Left lobe of liver (tissue), 2 donors: ENCODE measurements around the gene NXPH4. TPM values are rescaled to one million over a fixed set of nuclear protein-coding genes. Genes with fewer than 3 reads are reported as not detected.

Experiments used
- ATAC-seq: fragments of 200-7000 bp; cut with Tn5 transposase; one replicate; pipeline ENCODE4 v1.9.1; 2020; ENCODE audit warnings: mild to moderate bottlenecking, moderate library complexity
- DNase-seq: peaks from one replicate; pipeline ENCODE4 v3.0.0-alpha.2; 2020; ENCODE audit warnings: low spot score
- total RNA-seq: library from RNA; stranded (reverse); gene quantifications from one replicate; pipeline ENCODE4 v1.2.1, GENCODE V29; 2021
- donor health status: DM: no; HTN: no; CAD: no; lungs with moderate emphysema.
- donor health status: DM: no; HTN: yes; CAD: no.

NXPH4 gene
- total RNA-seq, 1 donor from 2014 or later, result 0.13 TPM

DNA sequence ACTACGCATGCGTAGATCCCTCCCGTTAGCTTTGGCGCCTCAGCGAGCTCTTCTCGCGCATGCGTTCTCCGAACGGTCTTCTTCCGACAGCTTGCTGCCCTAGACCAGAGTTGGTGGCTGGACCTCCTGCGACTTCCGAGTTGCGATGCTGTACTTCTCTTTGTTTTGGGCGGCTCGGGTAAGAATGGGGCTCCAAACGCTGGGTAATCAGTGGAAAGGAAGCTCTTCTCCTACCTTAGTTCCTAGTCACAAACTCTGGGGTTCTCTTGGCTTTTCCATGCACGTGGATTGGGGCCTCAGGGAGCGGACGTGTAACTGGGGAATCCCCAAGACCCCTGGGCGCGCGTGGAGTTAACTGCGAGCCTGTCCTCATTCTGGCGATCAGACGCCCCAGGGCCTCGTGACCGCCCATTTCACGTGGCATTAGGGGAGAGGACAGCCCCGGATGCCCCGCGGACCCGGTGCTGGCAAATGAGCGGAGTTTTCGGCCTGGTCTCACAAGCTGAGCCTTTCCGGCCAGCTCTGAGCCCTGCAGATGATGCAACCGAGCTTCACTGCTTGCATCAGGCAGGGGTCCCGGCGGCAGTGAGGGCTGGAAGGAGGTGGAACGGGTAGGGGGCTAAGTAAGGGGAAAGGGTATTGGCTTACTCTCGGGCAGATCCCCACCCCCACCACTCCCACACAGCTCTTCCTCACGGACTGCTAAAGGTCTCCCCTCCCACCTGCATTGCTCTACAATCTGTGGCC is 13.2 kb downstream of the NXPH4 start, which contains the start of gene SHMT2:
Gene SHMT2, plus strand, starts transcription at position 78 of the 747 bp plus-strand sequence. Its CDS starts 68 bp downstream, at position 146.
- DNase-seq, result peak; percentile 94
- peak; percentile 60 for ATAC-seq

DNA sequence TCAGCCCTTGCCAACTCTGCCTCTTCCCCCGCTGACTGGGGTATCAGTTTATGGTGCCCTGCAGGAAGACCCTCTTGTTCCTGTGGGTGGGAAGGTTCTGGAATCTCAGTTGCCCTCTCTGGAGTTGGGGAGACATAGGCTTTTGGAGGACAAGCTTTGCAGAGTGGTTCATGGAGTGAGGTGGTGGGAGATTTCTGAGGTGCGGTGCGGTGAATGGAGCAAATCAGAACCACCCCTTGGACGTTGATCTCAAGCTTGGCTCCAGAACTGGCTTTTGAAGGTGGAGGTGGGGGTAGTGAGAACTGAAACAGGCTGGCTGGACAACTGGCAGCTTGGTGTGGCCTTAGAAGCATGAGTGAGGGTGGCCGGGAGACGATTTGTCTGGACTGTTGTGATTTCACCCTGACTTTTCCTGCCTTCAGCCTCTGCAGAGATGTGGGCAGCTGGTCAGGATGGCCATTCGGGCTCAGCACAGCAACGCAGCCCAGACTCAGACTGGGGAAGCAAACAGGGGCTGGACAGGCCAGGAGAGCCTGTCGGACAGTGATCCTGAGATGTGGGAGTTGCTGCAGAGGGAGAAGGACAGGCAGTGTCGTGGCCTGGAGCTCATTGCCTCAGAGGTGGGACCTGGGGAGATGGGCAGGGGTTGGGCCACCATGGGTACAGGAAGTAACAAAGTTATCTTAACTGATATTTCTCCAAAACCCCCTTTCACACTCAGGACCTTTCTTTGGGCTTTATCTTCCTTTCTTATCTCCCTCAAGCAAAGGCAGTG is 14.0 kb downstream of the NXPH4 start:
- ATAC-seq (peak; percentile 57), DNase-seq (peak; percentile 84)

DNA sequence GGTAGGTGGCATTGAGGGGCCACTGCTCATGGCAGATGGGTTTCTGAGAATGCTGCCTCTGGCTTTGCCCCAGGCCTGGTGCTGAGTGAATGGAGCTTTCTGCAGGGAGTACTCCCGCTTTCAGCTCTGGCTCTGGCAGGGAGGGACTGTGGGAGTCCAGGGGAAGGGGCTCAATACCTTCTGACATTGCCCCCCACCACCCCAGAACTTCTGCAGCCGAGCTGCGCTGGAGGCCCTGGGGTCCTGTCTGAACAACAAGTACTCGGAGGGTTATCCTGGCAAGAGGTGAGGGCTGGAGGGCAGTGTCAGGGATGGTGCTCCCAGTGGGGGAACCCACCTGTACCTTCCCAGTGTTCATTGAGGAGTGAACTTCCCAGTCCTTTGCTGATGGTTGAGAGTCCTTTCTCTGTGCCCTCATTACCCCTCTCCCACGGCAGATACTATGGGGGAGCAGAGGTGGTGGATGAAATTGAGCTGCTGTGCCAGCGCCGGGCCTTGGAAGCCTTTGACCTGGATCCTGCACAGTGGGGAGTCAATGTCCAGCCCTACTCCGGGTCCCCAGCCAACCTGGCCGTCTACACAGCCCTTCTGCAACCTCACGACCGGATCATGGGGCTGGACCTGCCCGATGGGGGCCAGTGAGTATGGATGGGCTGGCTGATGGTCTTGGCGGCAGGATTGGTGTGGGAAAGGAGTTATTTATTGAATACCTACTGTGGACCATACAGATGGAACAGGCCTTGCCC is 14.9 kb downstream of the NXPH4 start:
- ATAC-seq (peak; percentile 50), DNase-seq (peak; percentile 86)

- DNase-seq (peak; percentile 57), ATAC-seq (no peak)
These were observed 15.7 kb downstream of the NXPH4 start for GRCh38 chr12:57232156-57232756.

DNA sequence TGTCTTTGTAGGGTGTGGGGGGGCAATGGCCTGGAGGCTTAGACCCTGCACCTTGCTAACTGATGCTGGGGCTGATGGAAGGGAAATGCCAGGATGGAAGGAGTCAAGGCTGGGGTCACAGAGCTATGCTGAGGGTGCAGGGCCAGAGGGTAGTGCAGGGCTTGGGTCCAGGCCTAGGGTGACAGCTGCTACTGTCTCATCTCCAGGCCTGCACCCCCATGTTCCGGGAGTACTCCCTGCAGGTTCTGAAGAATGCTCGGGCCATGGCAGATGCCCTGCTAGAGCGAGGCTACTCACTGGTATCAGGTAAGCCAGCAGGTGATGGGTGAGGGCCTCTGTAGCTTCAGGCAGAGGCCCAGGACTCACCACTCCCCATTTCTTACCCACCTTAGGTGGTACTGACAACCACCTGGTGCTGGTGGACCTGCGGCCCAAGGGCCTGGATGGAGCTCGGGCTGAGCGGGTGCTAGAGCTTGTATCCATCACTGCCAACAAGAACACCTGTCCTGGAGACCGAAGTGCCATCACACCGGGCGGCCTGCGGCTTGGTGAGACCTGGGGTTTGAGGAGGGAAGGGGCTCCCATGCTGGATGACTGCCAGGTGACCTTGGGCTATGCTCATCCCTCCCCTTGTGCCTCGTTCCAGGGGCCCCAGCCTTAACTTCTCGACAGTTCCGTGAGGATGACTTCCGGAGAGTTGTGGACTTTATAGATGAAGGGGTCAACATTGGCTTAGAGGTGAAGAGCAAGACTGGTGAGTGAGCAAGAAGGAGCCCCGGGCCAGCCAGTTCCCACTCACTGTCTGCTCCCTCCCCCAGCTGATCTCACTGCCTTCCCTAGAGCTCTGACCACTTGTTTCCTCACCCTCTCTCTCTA is 17.0 kb downstream of the NXPH4 start:
- peak; percentile 48 for DNase-seq
- ATAC-seq, result no peak

DNA sequence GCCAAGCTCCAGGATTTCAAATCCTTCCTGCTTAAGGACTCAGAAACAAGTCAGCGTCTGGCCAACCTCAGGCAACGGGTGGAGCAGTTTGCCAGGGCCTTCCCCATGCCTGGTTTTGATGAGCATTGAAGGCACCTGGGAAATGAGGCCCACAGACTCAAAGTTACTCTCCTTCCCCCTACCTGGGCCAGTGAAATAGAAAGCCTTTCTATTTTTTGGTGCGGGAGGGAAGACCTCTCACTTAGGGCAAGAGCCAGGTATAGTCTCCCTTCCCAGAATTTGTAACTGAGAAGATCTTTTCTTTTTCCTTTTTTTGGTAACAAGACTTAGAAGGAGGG is 17.6 kb downstream of the NXPH4 start:
- DNase-seq (no peak), ATAC-seq (no peak)

DNA sequence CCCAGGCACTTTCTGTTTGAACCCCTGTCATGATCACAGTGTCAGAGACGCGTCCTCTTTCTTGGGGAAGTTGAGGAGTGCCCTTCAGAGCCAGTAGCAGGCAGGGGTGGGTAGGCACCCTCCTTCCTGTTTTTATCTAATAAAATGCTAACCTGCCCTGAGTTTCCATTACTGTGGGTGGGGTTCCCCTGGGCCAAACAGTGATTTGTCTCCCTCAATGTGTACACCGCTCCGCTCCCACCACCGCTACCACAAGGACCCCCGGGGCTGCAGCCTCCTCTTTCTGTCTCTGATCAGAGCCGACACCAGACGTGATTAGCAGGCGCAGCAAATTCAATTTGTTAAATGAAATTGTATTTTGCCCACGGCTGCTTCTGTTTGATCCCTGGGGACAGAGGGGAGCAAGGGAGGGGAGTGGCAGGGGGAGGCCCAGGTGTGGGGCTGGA is 18.0 kb downstream of the NXPH4 start:
- DNase-seq (no peak), ATAC-seq (no peak)

DNA sequence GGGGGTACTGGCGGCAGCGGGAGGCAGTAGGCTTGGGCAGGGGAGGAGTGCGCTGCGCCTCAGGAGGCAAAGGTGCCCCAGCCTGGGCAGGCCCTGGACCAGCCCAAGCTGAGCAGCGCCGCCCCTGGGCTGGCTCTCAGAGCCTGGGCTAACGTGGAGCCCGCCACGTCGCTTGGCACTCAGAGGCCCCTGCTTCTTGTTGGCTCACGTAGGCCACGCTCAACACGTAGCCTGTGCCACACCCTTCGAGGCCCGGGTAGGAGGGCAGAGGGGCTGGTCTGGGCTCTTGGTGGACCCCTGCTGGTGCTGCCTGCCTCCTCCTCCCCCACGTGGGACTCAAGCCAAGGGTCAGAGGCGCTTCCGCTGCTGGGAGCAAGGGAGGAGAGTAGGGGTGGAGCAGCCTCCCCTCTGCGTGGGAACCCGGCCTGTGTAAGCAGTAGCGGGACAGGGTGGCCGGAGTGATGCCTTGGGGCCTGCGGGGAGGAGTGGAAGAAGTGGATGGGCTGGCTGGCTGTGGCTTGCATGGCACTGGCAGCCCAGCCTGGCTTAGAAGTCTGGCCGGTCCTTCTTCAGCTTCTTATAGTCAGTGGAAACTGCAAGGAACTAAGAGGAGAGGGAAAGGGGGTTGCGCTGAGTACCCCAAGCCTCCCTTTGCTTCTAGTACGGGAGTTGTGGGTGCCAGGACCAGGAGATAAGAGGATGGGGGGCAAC is 18.6 kb downstream of the NXPH4 start:
- DNase-seq (peak; percentile 92), ATAC-seq (peak; percentile 59)

GRCh38 chr12:57235728-57236131 is 19.1 kb downstream of the NXPH4 start:
- ATAC-seq (no peak), DNase-seq (peak; percentile 44)

DNA sequence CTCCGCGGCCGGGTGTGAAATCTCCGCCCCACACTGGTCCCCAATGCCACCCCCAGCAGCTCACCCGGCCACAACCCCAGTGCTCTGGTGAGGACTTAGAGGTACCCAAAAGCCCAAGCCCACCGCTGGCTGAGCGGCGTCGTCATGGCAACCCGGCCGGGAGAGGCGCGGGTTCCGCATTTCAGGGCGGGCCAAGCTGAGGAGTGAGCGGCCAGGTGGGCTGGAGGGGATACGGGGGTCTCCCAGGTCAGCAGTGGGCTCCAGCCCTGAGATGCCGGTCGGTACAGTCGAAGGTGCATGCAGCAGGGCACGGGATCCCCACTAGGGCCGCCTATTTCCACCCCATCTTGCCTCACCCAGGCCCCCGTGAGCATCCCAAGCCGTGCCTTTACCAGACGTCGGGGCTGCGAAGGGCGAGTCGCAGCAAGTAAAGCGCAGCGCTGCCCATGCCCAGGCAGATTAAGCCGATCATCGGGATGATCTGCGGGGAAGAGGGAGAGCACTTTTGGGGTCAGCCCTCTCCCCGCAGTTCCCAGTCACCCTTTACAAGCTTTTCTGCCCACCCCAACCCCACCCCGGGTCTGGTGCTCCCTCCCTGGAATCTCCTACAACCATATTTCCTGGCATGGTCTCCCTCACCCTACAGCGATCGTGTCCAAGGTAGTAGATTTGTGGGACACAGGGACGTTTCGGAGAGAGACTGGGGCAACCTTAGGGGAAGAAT is 19.8 kb downstream of the NXPH4 start:
- DNase-seq (peak; percentile 47), ATAC-seq (no peak)

GRCh38 chr12:57236925-57237595 is 20.5 kb downstream of the NXPH4 start:
- DNase-seq, result no peak
- no peak for ATAC-seq

GRCh38 chr12:57237596-57237931 is 21.0 kb downstream of the NXPH4 start:
- ATAC-seq (no peak), DNase-seq (no peak)

DNA sequence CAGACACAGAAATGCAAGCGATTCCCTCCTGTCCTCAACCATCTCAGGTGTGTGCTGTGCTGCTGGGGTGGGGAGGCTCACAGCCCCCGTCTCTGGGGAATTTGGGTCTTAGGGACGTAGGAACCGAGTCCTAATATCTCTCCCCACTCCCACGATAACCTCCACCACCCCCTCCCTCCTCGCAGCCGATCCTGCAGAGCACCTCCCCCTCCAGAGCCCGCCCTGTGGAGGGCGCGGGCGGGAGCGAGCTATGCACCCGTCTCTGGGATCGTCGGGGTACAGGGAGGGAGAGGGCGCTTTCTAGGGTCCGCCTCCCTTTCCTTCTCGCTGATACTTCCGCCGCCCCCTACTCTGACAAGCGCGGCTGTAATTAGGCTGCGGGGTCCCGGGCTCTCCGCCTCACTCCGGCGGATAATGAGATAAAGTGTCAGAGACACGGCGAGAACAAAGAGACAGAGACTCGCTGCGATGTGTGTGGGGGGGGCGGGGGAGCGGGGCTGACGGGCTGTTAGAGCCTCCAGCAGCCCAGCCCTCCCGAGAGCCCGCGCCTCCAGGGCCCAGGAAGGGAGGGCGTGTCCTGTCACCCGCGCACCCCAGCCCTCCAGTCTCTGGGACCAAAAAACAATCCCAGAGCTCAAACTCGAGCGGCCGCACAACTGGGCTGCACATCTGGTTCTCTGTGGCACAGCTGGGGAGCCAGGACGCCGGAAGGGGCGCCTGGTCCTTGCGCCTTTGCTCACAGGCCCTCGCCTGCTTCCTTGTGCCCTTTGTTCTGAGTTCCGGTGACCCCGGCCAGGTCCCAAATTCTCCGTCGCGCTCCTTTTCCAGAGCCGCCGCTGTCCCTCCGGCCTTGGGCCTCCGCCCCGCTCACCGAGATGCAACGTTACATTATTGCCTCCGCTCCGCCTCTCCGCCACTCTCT is 21.6 kb downstream of the NXPH4 start:
- DNase-seq (no peak), ATAC-seq (no peak)

DNA sequence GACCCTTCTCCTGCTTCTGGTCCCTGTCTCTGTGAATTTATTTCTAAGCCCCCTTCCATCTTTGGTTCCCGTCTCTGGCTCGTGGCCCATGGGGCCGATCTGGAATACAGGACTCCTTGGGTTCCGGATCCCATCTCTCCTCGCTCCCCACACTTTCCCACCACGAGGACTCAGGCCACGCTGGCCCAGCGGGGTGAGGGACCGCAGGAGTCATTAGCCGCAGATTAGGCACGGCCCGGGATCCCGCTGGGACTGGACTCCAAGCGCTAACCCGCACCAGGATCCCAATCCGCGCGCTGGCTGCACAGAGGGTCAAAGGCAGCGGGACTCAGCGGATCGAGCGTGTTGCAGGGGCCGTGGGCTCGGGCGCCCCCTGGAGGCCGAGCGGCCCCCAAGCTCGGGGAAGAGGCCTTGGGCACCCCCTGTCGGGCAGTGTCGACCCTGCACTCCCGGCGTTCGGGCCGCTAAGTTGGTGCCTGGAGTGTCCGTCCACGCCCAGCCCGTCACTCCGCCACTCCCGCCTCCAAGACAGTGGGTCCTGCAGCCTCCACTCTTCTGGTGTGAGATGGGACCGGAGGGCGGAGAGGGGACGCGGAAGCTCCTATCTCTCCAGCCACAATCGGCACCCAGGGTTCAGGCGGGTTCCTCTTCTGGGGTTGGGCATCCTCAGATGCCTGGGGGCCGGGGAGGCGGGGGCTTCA is 22.4 kb downstream of the NXPH4 start:
- ATAC-seq (peak; percentile 71), DNase-seq (peak; percentile 89)

GRCh38 chr12:57239587-57240065 is 23.0 kb downstream of the NXPH4 start:
- ATAC-seq (no peak), DNase-seq (no peak)
